SU-DHL-6 (cell line): ENCODE results near the gene PDE9A.

ENCODE experiments used
- H2AFZ ChIP-seq: fragments of 200-600 bp; sonication (generic); 2 replicates; pipeline ENCODE4 v1.6.1; 2014; ENCODE audit warnings: low read depth, mild to moderate bottlenecking, moderate library complexity, mixed read lengths, antibody characterized with exemption, low read length; ENCODE audit not compliant: severe bottlenecking
- H3F3A ChIP-seq: fragments of 200-600 bp; shearing (Covaris generic); 2 replicates; pipeline ENCODE4 v1.6.0; 2016; ENCODE audit warnings: antibody characterized with exemption, mild to moderate bottlenecking; ENCODE audit not compliant: insufficient read depth
- H3K27ac ChIP-seq: fragments of 200-600 bp; sonication (generic); 2 replicates; pipeline ENCODE4 v1.5.1; 2016; ENCODE audit warnings: low read depth, mild to moderate bottlenecking, low read length, moderate library complexity, mixed read lengths
- H3K27me3 ChIP-seq: fragments of 200-600 bp; sonication (generic), shearing (Covaris generic); 2 replicates; pipeline ENCODE4 v1.6.0; 2014; ENCODE audit warnings: mild to moderate bottlenecking, low read length
- H3K36me3 ChIP-seq: fragments of 200-600 bp; sonication (generic); 2 replicates; pipeline ENCODE4 v1.6.1; 2014; ENCODE audit warnings: mild to moderate bottlenecking, low read length, mixed read lengths
- H3K4me2 ChIP-seq: fragments of 300-600, 200-600 bp; shearing (Covaris generic), sonication (generic); 2 replicates; pipeline ENCODE4 v1.6.0; 2014; ENCODE audit warnings: low read length, low read depth, mild to moderate bottlenecking; ENCODE audit not compliant: poor library complexity, severe bottlenecking
- H3K4me3 ChIP-seq: fragments of 200-600 bp; sonication (generic); 2 replicates; pipeline ENCODE4 v1.5.1; 2014; ENCODE audit warnings: antibody characterized with exemption, low read length, mild to moderate bottlenecking, mixed read lengths; ENCODE audit not compliant: insufficient read depth, poor library complexity, severe bottlenecking
- H3K79me2 ChIP-seq: fragments of 200-600 bp; sonication (generic); 2 replicates; pipeline ENCODE4 v1.6.1; 2014; ENCODE audit warnings: mild to moderate bottlenecking, low read length, moderate library complexity; ENCODE audit not compliant: insufficient read depth
- H3K9ac ChIP-seq: fragments of 200-600 bp; sonication (generic); 2 replicates; pipeline ENCODE4 v1.7.0; 2014; ENCODE audit warnings: mild to moderate bottlenecking, low read length
- H3K9me2 ChIP-seq: fragments of 200-600 bp; sonication (generic); replicated peaks from 2 replicates; pipeline ENCODE4 v1.6.1; 2014; ENCODE audit warnings: low read length; ENCODE audit not compliant: insufficient read depth
- H3K9me3 ChIP-seq: fragments of 200-600 bp; sonication (generic); 2 replicates; pipeline ENCODE4 v1.6.1; 2014; ENCODE audit warnings: low read length, mixed read lengths; ENCODE audit not compliant: insufficient read depth
- H4K20me1 ChIP-seq: fragments of 200-600 bp; sonication (generic); 2 replicates; pipeline ENCODE4 v1.6.1; 2014; ENCODE audit warnings: low read depth, mild to moderate bottlenecking, antibody characterized with exemption, low read length, moderate library complexity, mixed read lengths
- CTCF ChIP-seq: fragments of 200-600 bp; sonication (generic); IDR thresholded peaks from one replicate; pipeline ENCODE4 v1.5.1; 2017; ENCODE audit warnings: antibody characterized with exemption, mild to moderate bottlenecking, low read length, moderate library complexity; ENCODE audit not compliant: insufficient read depth, poor library complexity, severe bottlenecking
- EZH2phosphoT487 ChIP-seq: fragments of 200-600 bp; sonication (generic), shearing (Covaris generic); conservative IDR thresholded peaks from 2 replicates; pipeline ENCODE4 v1.6.1; 2018; ENCODE audit warnings: mild to moderate bottlenecking, antibody characterized with exemption, low read length, moderate library complexity, mixed read lengths

The PDE9A gene

GRCh38 chr21:42690586-42690985 is 37.2 kb downstream of the PDE9A start:
- Histone ChIP-seq H3K36me3 (no peaks in the 10 kb centered on the region), H3F3A (no peaks in the 10 kb centered on the region), H3K27me3 (no peaks in the 10 kb centered on the region), H3K4me3 (no peak overlapping the region), H3K9me2 (no peaks in the 10 kb centered on the region), H3K4me2 (no peak overlapping the region), H2AFZ (no peak overlapping the region), H3K79me2 (no peaks in the 10 kb centered on the region), H3K27ac (no peak overlapping the region), H4K20me1 (no peaks in the 10 kb centered on the region; the same call in 1 of the 2 replicates), H3K9me3 (no peaks in the 10 kb centered on the region), H3K9ac (no peak overlapping the region)
- TF ChIP-seq CTCF (no peak), EZH2phosphoT487 (no peak)

DNA sequence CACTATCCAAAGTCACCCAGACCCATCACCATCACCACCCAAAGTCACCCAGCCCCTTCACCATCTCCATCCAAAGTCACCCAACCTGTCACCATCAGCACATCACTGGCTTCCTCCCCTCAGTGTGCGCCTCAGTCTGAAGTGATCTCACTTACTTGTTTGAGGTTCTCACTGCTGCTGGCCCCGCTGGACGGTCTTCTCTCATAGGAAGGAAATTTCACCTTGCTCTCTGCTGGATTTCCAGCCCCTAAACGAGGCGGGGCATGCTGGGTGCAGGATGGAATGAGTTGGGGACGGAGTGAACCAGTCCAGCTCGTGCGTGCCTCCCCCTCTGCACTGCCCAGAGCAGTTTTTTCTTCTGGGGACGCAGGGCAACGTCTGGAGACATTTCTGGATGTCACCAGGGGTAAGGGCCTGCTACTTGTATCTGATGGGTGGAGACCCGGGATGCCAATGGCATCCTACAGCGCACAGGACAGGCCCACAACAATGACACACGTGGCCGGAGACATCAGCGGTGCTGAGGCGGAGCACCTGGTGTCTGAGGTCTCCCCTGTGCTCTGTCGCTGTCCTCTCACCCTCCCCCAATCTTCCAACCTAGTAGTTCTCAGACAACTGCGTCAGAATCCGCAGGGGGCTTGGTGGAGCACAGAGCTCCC is 38.6 kb downstream of the PDE9A start:
- H3K36me3 ChIP-seq: no peaks in the 10 kb centered on the region
- no peak overlapping the region for H3K4me3 ChIP-seq
- no peaks in the 10 kb centered on the region for H3K27me3 ChIP-seq
- no peak overlapping the region for H3K27ac ChIP-seq
- H4K20me1 ChIP-seq: no peaks in the 10 kb centered on the region; the same call in 1 of the 2 replicates
- H2AFZ ChIP-seq: no peak overlapping the region
- no peaks in the 10 kb centered on the region for H3F3A ChIP-seq
- H3K9ac ChIP-seq: no peak overlapping the region
- TF ChIP-seq CTCF (no peak), EZH2phosphoT487 (no peak)
- H3K9me2 ChIP-seq: no peaks in the 10 kb centered on the region
- H3K4me2 ChIP-seq: no peak overlapping the region
- no peaks in the 10 kb centered on the region for H3K9me3 ChIP-seq
- H3K79me2 ChIP-seq: no peaks in the 10 kb centered on the region

DNA sequence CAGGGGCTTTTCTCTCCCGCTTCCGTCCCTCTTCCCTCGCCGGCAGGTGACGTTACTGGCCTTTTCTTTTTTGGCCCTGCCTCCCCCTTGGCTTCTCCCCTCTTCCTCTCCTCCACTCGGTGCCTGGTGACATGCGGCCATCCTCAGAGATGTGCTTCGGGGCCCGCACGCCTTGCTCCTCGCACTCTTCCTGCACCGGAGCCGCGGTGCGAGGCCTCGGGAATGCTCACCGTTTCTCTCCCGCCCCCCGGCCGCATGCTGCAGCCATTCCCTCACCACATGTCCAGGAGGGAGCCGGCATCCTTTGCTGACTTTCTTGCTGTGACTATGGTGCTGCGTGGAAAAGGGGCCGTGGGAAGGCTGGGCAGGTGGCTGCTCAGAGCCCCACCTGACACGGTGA is 39.3 kb downstream of the PDE9A start:
- H3K9me3 ChIP-seq: no peaks in the 10 kb centered on the region
- H2AFZ ChIP-seq: no peak overlapping the region
- H3K36me3 ChIP-seq: no peaks in the 10 kb centered on the region
- H3K4me2 ChIP-seq: no peak overlapping the region
- no peaks in the 10 kb centered on the region for H3K27me3 ChIP-seq
- H3K79me2 ChIP-seq: no peaks in the 10 kb centered on the region
- no peak overlapping the region for H3K4me3 ChIP-seq
- H3F3A ChIP-seq: no peaks in the 10 kb centered on the region
- no peaks in the 10 kb centered on the region for H3K9me2 ChIP-seq
- TF ChIP-seq EZH2phosphoT487: no peak
- TF ChIP-seq CTCF: no peak
- no peak overlapping the region for H3K9ac ChIP-seq
- H3K27ac ChIP-seq: no peak overlapping the region
- no peaks in the 10 kb centered on the region; the same call in 1 of the 2 replicates for H4K20me1 ChIP-seq
